EL (cell line): Measurements from ENCODE around the gene ZBP1.

Source experiments
- DNase-seq: peaks from one replicate; pipeline ENCODE4 v3.0.0-alpha.2; 2016

Gene ZBP1

DNA sequence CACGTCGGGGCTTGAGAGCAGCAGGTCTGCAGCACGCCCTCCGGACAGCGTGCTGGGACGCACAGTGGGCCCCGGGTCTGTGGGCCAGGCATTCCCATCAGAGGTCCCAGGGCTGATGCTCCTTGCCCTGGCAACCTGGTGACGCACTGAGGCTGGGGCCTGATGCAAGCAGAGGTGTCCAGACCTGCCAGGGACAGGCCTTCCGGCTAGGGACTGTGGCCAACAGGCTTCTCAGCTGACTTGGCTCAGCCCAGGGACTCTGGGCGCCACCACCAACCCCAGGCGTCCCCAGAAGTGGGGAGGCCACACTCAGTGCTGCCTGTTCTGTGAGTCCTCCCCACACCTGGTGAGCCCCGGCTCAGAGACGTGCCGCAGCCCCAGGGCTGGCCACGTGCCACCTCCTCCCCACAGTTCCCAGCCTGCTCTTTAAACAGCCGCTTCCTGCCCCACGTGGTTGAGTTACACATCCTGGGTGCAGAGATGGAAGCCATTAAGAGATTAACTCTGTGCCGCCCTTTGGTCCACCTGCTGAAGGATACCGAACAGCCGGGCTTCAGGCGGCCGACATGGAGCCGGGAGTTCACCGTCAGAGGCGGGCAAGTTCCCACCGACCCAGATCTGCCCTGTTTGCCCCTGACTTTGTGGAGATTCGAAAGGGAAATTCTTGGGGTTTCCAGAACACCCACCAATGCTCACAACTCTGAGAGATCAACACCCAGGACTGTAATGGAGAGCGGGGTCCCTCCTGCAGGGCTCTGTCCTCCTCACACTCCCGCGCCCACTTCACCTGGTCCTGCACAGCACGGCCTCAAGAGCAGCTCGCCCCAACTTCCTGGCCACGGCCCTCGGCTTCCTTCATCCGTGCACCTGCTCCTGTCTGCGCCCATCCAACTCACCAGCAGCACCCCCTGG, 37.6 kb upstream of the ZBP1 start:
- no peak for DNase-seq

DNA sequence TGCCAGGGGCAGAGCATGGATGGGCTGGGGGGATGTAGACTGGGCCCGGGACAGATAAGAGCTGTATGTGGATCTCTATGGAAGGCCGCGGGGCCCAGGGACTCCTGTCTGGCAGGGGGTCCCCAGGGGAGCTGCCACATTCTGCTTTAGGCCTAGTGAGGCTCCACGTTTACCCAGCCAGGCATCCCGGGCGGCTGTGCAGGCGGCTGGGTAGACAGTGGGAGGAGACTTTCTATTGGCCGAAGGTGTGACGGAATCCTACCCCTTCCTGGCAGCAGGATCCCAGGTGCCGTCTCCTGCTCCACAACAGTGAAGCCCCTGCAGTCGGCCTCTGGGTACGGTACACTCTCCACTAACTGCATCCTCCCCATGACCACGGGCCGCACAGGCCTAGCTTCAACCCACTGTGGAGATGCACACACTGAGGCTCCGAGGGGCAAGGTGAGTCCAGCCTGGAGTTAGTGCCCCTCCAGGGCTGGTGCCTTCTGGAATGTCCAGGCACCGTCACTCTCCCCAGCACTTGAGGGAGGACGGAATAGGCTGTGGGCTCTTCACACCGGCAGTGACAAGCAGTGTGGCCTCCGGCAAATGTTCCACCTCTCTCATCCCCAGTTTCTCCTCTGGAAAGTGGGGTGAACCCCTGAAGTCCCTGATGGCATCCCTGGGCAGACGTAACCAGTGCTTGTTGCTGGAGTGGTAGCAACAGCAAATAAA, 36.8 kb upstream of the ZBP1 start:
- no peak for DNase-seq

DNA sequence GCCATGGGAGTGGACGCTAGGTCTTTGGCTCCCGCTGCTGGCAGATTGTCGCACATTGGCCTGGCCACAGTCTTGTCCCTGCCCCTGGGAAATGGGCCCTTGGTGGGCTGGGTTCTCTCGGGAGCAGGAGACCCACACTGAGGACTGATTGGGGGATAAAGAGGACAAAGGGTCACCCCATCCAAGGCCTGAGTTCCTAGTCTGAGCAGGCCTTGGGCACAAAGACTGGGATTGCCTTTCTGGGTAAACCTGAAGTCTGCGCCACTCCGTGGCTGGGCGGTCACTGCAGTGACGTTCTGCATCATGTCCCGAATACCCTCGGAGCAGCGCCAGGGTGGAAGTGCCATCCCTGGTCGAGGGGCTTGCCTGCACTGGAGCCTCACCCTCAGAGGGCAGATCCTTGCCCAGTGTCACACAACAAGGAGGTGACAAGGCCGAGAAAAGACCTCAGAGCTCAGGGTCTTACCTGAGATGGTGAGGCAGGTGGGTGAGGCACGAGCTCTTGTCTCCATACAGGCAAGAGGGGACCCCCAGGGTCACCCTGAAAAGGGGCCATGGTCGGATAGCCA, 36.1 kb upstream of the ZBP1 start:
- DNase-seq, result no peak

DNA sequence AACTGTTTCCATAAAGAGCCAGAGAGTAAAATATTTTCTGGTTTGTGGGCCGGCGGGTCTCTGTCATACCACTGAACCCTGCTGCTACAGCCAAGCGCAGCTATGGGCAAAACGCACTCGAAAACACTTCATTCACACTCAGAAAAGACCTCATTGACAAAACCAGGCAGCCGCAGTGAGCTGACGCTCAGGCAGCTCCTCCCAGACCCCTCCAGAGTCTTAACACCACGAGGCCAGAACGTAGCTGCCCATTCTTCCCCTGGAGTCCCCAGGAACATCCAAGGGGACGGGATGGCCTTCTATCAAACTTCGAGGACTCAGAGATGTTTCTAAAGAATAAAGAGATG, 35.6 kb upstream of the ZBP1 start:
- DNase-seq, result no peak

DNA sequence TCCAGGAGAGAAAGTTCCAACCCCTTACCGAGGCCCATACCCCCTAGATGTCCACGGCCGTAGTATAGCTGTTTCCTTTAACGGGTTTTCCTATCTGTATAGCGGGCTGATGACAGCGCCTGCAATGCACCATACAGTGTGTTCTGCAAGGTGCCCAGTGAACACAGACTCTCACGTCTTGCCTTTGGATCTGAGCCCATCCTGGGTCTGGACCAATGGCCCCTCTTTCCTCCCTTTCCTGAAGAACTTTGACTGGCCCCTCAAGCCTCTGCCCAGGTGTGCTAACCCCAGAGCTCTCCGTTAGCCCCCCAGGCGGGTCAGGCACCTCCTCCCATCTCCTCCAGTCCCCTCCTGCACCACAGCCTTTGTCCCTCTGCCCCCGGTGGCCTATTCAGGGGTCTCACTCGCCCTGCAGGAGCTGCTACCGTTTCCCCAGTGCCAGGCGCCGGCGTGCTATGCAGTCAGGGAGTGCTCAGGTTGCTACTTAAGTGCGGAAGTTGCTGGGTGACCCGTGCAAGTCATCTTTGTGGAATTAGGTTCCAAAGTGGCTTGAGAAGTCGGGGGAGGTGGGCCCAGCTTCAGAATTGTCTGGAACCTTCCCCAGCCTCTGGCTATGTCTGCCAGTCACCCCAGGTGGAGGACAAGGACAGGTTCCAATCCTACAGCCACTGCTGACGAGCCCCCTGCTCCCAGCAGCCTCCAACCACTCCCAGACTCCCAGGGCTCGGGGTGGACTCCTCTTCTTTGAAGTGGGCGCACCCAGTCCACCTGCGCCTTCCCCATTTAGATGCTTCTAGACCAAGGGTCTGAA, 35.0 kb upstream of the ZBP1 start:
- no peak for DNase-seq

DNA sequence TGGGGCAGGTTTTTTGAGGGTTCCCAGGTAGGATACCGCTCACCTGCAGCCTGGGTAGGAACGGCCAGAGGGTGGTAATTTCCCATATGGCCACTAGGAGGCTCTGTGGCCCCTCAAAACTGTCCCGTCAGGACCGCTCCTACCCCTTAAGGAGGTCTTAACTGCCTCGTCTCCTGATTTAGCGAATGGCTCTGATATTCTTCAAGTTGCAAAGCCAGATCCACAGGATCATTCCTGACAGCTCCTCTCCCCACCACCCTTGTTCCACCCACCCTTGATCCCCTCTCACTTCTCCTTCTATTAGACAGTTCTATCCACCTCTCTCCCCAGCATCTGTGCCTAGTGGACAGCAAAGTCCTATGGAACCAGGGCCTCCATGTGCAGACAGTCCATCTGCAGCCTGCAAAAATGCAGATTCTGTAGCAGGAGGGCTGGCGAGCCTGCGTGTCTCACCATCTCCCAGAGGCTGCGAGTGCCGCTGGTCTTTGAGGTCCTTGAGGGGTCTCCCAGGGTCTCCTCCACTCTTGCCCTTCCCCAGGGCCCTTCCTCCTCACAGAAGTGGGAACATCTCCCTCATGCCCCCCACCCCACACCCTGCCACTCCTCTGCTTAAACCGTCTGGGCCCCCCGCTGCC, 34.3 kb upstream of the ZBP1 start:
- peak; percentile 36 for DNase-seq

DNA sequence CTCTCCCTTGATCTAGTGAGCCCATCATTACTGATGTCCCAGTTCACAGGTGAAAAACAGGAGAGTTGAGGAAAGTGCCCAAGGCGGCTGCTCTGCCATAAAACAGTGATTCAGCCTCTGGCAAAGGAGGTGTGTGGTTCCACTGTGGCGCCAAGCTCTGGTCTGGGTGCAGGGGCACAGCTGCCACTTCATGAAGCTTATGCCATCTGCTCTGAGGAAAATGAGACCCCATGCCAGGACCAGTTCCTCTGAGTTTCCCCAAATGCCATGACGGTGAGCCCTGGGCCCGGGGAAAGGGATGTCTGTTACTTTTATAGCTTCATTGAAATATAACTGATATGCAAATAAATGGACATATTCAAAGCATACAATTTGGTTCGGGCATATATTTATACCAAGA, 33.7 kb upstream of the ZBP1 start:
- DNase-seq, result no peak

DNA sequence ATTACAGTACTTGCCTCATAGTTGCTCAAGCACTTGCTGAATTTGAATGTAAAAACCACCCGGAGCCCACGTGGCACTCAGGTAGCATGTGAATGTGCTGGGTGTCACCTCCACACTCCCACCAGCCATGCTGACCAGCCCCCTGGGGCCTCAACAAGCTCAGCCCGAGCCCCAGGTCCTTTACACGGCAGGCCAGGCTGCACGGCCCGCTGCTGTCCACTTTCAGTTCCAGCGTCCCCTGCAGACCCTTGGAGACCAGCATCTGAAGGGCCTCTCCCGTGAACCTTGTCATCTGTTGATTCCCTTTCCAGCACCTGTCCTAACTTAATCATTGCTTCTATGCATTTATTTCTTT, 33.3 kb upstream of the ZBP1 start:
- DNase-seq, result no peak

DNA sequence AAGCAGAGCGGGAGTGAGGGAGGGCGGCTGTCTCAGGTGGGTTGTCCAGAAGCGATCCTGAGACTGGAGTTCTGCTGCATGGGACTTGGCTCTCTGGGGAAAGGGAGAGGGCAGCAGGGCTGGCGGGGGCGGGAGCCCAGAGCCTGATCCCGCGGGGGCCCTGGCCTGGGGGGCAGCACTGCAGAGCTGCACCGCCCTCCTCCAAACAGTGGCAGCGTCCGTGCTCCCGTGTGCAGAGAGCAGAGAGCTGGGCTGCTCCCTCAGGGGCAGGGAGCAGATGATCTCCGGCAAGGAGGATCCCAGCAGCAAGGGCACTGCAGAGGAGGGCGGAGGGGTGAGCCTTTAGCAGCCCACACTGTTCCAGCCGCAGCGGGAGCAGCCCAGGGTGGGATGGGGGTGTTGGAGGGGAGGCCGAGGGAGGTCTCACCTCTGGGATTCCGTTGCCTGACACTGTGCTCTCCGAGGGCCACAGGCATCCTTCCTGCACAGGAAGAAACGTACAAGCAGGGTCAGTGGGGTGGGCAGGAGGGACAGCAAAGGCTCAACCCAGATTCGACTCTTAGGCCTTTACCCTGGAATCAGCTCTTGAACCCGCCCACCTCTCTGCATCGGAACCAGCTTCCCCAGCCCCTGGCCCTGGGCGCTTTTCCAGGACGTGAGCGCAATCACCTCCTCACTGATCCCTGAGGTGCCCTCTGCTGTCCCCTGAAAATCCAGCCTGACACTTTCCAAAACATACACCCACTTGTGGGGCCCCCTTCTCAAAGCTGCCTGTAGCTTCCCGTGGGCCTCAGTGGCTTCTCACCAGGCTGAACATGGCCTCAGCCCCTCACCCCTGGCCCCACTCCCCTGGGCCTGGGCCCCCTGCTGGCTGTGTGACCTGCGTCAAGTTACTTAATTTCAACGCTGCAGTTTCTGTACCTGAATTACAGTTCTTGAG, 32.6 kb upstream of the ZBP1 start:
- no peak for DNase-seq

DNA sequence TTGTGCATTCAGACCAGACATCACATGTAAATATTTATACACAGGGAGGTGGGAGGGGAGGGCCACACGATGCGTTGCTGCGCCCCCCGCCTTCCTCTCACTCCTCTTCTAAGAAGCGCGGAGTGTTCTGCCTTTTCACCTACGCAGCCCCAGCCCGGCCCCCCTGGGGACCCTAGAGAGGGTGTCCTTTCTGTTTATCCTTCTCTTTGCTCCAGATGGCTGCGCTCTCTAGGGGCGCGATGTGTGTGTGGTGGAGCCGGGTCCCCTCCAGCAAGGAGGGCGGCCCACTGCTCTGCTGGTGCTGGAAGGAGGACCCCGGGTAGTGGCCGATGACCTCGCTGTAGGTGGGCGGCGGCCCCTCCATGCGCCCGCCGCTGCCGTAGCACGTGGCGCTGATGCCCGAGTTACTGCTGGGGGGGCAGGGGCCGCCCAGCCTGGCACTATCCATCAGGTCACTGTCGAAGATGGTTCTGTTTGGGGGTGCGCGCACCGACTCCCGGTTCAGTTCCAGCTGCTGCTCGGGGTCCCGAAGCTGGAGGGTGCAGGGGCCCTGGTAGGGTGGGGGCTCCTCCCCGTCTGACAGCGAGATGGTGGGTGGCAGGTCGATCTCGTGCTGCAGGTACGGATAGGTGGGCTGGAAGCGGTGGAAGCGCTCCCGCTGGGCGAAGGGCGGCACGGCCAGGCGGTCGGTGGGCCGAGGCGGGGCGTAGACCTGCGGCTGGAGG, 31.8 kb upstream of the ZBP1 start:
- no peak for DNase-seq

DNA sequence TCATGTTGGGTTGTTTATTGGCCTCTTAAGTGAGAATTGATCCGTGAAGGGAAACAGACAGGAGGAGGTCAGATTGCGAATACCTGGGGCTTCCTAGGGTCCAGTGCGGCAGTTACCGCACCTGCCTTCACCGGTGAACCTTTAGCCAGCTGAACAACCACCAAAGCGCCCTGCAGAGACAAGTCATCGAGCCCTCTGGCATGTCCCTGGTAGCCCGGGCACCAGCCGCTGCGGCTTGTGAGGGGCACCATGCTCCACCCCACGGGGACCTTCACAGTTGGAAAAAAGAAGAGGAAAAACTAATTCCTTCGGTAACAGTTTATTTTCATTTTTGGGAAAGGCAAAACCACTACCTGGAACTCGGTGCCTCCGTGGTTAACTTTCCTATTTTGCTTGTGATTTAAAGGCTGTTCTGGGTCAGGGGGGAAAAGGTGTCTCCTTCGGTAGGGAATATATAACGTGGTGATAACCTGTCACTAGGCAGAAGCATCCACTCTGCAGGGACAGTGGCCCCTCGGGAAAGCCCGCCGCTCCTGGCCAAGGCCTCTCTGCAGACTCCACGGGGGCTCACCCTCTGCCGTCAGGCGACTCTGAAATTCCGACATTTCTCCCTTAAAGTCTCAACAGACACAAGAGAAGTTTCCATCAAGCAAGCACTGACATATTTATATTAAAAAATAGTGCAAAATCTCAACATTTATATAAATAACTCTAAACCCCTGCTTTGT, 30.7 kb upstream of the ZBP1 start:
- DNase-seq, result no peak

DNA sequence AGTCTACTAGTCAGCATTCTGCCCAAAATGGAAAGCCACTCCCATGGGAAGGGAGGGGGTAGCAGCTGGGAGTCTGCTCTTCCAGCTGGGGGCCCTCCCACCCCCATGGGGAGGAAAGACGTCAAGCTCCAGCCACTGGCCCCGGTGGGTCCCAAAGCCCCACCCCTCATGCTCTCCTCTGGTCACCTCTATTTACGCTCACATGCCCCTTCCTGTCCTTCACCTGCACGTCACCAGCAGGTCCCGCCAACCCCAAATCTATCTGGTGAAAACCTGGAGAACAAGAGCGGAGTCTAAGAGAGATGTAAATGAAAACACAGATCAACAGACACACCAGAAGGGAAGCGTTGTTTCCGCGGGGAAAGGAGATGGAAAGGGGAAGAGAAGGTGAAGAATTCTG, 30.0 kb upstream of the ZBP1 start:
- DNase-seq, result no peak

DNA sequence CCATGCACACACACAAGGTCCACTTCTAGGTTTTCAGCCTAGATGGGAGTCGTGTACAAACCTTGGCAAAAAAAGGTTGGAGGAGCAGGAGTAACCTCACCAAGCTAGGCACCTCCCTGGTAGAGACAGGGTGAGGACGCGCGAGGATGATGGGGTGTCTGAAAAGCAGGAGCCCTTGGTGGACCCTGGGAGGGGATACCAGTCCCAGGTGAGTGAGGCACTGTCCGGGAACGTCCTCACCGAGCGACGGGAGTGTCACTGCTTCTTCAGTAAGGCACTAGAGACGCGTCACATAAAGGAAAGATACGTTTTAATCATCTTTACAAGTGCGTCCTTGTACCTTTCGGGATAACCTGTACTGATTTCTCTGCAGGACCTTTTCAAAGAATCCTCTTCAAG, 29.4 kb upstream of the ZBP1 start:
- no peak for DNase-seq

DNA sequence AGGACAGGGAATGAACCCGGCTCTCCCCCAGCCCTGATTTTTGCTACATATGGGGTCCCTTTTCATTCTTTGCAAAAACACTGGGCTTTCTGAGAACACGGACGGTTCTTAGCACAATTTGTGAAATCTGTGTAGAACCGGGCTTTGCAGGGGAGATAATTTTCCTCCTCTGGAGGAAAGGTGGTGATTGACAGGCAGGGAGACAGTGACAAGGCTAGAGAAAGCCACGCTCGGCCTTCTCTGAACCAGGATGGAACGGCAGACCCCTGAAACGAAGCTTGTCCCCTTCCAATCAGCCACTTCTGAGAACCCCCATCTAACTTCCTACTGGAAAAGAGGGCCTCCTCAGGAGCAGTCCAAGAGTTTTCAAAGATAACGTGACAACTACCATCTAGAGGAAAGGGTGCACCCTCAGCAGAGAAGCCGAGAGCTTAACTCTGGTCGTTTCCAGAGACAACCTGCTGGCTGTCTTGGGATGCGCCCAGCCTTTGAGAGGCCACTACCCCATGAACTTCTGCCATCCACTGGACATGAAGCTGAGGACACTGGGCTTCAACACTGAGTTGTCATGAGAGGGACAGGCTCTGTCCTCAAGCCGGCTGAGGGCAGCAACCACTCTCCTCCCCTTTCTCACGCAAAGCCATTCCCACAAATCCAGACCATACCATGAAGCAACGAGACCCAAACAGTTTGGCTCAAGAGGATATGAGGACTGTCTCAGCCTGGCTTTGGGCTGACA, 28.8 kb upstream of the ZBP1 start:
- no peak for DNase-seq

DNA sequence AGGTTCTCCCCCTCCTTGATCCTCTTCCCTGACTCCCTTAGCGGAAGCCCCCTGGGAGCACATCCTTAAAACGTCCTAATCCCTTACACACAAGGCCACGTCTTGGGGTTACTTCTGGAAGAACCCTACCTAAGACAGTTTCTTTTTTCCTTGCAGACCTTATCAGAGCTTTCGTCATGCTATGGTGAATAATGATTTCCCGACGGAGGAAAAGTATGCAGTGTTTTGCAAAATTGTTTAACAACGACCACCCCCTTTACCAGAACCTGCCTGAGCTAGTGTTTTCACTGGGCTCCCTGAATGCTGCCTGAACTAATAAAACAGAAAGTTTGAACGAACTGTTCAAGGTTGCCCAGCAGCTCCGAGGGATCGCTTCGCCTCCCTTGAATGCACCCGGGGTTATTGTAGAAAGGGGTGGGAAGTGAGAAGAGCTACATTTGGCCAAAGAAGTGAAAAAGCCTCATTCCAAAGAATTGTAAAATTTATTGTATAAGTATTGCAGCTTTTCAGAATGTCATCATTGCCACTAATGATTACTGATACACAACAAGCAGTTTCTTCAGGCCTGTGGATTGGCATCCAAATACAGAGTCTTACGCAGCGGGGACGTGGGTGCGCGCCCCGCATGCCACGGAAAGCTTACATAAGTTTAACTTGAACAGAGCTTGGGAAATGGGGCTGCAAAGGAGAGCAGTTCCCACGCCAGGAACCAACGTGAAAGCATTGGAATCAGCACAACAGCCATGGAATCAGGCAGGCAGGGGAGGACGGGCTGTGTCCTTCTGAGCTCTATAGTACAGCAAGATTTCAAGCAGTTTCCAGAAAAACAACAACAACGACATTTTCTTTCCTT, 27.9 kb upstream of the ZBP1 start:
- DNase-seq, result no peak

DNA sequence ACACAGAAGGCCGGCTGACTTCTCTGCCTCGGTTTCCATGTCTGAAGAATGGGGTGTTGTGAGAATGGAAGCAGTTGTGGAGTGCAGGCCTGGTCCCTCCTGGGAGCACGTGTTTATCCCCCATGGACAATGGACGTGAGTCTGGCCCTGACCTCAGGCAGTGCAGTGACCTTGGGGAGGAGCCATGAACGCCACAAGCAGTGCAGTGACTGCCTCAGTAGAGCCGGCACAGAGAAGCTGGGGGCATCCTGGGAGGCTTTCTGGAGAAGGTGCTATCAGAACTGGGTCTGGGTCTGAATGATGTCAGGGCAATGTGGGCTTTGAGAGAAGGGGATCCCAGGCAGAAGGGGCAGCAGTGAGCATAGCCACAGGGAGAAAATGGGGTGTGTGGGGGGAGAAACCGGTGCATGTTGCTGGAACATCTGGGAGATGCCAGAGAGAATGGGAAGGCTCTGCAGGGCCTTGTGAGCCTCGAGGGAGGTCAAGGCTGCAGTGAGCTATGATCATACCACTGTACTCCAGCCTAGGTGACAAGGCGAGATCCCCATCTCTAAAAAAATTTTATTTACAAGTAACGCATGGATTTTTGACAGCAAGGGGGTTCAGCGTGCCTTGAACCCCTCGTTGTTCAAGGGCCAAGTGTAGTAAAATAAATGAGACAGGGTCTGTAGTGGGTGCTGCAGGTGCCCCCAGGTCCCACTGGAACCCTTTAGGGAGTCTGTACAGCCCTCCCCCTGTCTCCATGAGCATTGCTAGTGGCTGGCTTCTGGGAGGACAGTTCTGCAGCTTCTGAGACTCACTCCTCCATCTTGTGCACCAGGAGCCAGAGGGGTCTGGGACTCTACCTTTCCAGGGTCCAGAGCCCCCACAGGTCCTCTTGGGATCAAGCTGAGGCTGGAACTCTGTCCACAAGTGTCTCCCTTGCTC, 27.0 kb upstream of the ZBP1 start:
- DNase-seq, result no peak

DNA sequence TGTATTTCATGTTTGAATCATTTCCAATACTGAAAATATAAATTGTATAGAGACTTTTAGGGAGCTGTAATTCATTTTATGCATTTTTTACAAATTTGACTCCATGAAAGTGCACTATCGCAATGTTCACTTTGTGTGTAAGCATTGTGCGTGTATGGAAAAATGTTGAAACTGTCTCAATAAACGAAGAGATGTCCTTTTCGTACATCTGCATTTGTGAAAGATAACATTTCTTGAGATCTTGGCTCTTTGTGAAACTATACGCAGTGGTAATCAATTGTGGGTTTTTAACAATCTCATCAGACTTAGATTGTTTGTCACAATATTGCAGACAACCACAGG, 18.6 kb upstream of the ZBP1 start:
- no peak for DNase-seq
